Endothelial cell of umbilical vein (primary cell): ENCODE data around the gene FSIP1. TPM values are rescaled to one million over a fixed set of nuclear protein-coding genes. Genes with fewer than 3 reads are reported as not detected.
A peak's percentile ranks its signal among the peaks of the same experiment; 100 is the strongest.

Experiments
- BruUV-seq: library from RNA; stranded (reverse); fragments of 400-500 nt; replicated peaks from 2 replicates; lab custom pipeline; 2021; lab: Mats Ljungman, UMichigan
- CTCF ChIA-PET: fragments of 300-600, 350-600 bp; sonication (Branson Sonifier 250); formaldehyde crosslinking; loops from one replicate; lab custom pipeline; 2021; ENCODE audit warnings: antibody characterized with exemption, inconsistent platforms; lab: Charles Lee
- POLR2A ChIA-PET: fragments of 300-600, 350-600 bp; sonication (Branson Sonifier 250); formaldehyde crosslinking; loops from one replicate; lab custom pipeline; 2021; ENCODE audit warnings: antibody characterized with exemption, inconsistent platforms; lab: Charles Lee
- DNase-seq: peaks from one replicate; pipeline ENCODE4 v3.0.0-alpha.2; 2011; ENCODE audit warnings: low read depth, low spot score
- FAIRE-seq: peaks from 2 replicates; lab custom pipeline; 2011; peaks lifted over from hg19 to GRCh38; lab: Jason Lieb, UNC
- H2AFZ ChIP-seq: 2 replicates; pipeline ENCODE4 v1.6.0; 2012; ENCODE audit warnings: low read depth, low read length, control low read depth, inconsistent platforms
- H3K27ac ChIP-seq: 2 replicates; pipeline ENCODE4 v1.5.1; 2011; ENCODE audit warnings: low read depth, mild to moderate bottlenecking, control low read depth, low read length, moderate library complexity; ENCODE audit not compliant: insufficient read depth
- H3K27me3 ChIP-seq, 2 experiments: 2 replicates each; pipeline versions ENCODE4 v1.6.0 to v1.6.1; 2011; ENCODE audit warnings: low read length in 2 of 2, mixed read lengths in 1 of 2; ENCODE audit not compliant: control insufficient read depth in 2 of 2, insufficient read depth in 2 of 2
- H3K36me3 ChIP-seq, 2 experiments: 2 replicates in 1 of 2; 3 replicates in 1 of 2; pipeline ENCODE4 v1.5.1; 2011; ENCODE audit warnings: low read length in 2 of 2, mild to moderate bottlenecking in 1 of 2, moderate library complexity in 1 of 2; ENCODE audit not compliant: control insufficient read depth in 2 of 2, insufficient read depth in 2 of 2; ENCODE audit errors: extremely low read depth in 1 of 2
- H3K4me1 ChIP-seq: 3 replicates; pipeline ENCODE4 v1.5.1; 2011; ENCODE audit warnings: mild to moderate bottlenecking, low read length; ENCODE audit not compliant: control insufficient read depth, insufficient read depth; ENCODE audit errors: extremely low read depth
- H3K4me2 ChIP-seq: 2 replicates; pipeline ENCODE4 v1.6.1; 2011; ENCODE audit warnings: low read length, control low read depth, mixed read lengths; ENCODE audit not compliant: insufficient read depth
- H3K4me3 ChIP-seq, 3 experiments: fragments of 200-600 bp in 1 of 3; sonication (generic), shearing (Covaris generic) in 1 of 3; replicated peaks in 1 of 3; 2 replicates each; pipeline ENCODE4 v1.5.1; 2011 to 2016; ENCODE audit warnings: control low read depth in 3 of 3, low read length in 3 of 3, mild to moderate bottlenecking in 2 of 3, inconsistent platforms in 1 of 3, low read depth in 1 of 3, moderate library complexity in 1 of 3; ENCODE audit not compliant: insufficient read depth in 1 of 3
- H3K79me2 ChIP-seq: 2 replicates; pipeline ENCODE4 v1.6.0; 2012; ENCODE audit warnings: low read length, inconsistent platforms; ENCODE audit not compliant: control insufficient read depth, insufficient read depth
- H3K9ac ChIP-seq: replicated peaks from 2 replicates; pipeline ENCODE3; 2011; ENCODE audit warnings: low read length, control low read depth; ENCODE audit not compliant: insufficient read depth; ENCODE audit errors: extremely low read depth
- H3K9me1 ChIP-seq: replicated peaks from 3 replicates; pipeline ENCODE4 v1.6.0; 2011; ENCODE audit warnings: mild to moderate bottlenecking, low read length; ENCODE audit not compliant: control insufficient read depth, insufficient read depth; ENCODE audit errors: extremely low read depth
- H3K9me3 ChIP-seq: replicated peaks from 2 replicates; pipeline ENCODE4 v1.5.1; 2012; ENCODE audit warnings: low read length, inconsistent platforms; ENCODE audit not compliant: control insufficient read depth, insufficient read depth
- H4K20me1 ChIP-seq: replicated peaks from 2 replicates; pipeline ENCODE3; 2011; ENCODE audit warnings: mild to moderate bottlenecking, low read length; ENCODE audit not compliant: control insufficient read depth, insufficient read depth; ENCODE audit errors: extremely low read depth
- EZH2 ChIP-seq: IDR thresholded peaks from 2 replicates; pipeline ENCODE4 v1.6.1; 2012; ENCODE audit warnings: borderline replicate concordance, low read depth, mild to moderate bottlenecking, moderate library complexity, low read length, inconsistent platforms; ENCODE audit not compliant: severe bottlenecking
- FOS ChIP-seq: IDR thresholded peaks from 2 replicates; pipeline ENCODE4 v1.6.1; 2011; ENCODE audit warnings: mild to moderate bottlenecking, low read length, moderate library complexity, borderline replicate concordance; ENCODE audit not compliant: insufficient read depth
- GATA2 ChIP-seq: IDR thresholded peaks from 2 replicates; pipeline ENCODE4 v1.7.0; 2011; ENCODE audit warnings: low read depth, mild to moderate bottlenecking, moderate library complexity, mixed read lengths, low read length; ENCODE audit not compliant: insufficient read length, insufficient read depth
- JUN ChIP-seq: IDR thresholded peaks from 2 replicates; pipeline ENCODE4 v1.6.1; 2011; ENCODE audit warnings: borderline replicate concordance, low read depth; ENCODE audit not compliant: insufficient read length, insufficient read depth
- MYC ChIP-seq: IDR thresholded peaks from one replicate; pipeline ENCODE4 v1.6.1; 2011; ENCODE audit warnings: mild to moderate bottlenecking, low read depth, low read length
- POLR2A ChIP-seq: IDR thresholded peaks from 2 replicates; pipeline ENCODE4 v1.6.1; 2012; ENCODE audit warnings: low read depth, mild to moderate bottlenecking, control low read depth, low read length
- POLR2AphosphoS5 ChIP-seq: IDR thresholded peaks from 2 replicates; pipeline ENCODE4 v1.6.1; 2012; ENCODE audit warnings: low read depth, mild to moderate bottlenecking, control low read depth, low read length, moderate library complexity; ENCODE audit not compliant: insufficient read depth
- dilution Hi-C: fragments of 300-500 bp; cut with MboI; formaldehyde crosslinking; loops from one replicate; pipeline ENCODE4 v1.15.0; 2019; ENCODE audit warnings: low sequenced_read_pairs; ENCODE audit not compliant: extremely low pct_ligation_motif_present
- intact Hi-C: fragments of 100-400 bp; cut with micrococcal nuclease; formaldehyde crosslinking; loops from one replicate; pipeline ENCODE4 v1.10.0; 2022
- polyA plus RNA-seq, 4 experiments: library from polyadenylated mRNA; depleted of rRNA in 3 of 4; stranded (reverse) in 3 of 4; unstranded in 1 of 4; fragments of >200 nt; gene quantifications; 2 replicates each; pipeline versions ENCODE4 v1.2.1 to v1.2.3, GENCODE V29; 2011 to 2012; ENCODE audit warnings: missing spikeins in 1 of 4
- total RNA-seq: library from RNA; stranded (reverse); gene quantifications from 2 replicates; pipeline ENCODE4 v1.2.3, GENCODE V29; 2021
- TF ChIP-seq, protein P1 (sequence below): IDR thresholded peaks from 2 replicates; pipeline ENCODE4 v1.6.1; 2011; ENCODE audit not compliant: insufficient read depth, insufficient read length
- TF ChIP-seq, protein P2 (sequence below), 2 donors: IDR thresholded peaks; 1 replicate in 1 of 2; 2 replicates in 1 of 2; pipeline ENCODE4 v1.5.1; 2011; ENCODE audit warnings: low read length in 2 of 2, mild to moderate bottlenecking in 2 of 2, moderate library complexity in 2 of 2, control low read depth in 1 of 2, inconsistent platforms in 1 of 2, low read depth in 1 of 2; ENCODE audit not compliant: insufficient read depth in 1 of 2; ENCODE audit errors: extremely low read depth in 1 of 2

FSIP1 gene
- total and polyA plus RNA-seq, 2 donors (not counting 3 experiments of a cell fraction or from before 2014, with no cell fraction given), result 0.23 to 1.1 TPM

DNA sequence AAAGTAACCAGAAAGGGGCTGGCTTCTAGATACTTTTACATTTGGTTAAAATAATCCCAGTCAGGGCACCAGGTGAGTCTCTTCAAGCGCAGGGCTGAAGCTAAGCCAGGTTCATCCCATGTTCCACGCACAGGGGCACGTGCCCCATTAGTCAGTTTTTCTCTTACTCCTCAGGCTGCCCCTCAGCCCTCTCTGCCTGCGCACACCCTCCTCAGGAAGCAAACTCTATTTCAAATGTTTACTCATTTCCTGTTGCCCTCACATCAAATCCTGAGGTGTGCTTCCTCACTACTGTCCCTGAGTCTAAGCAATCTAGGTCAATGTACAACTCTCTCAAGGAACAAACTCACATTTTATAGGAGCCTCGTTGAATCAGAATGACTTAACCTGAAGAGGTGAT, 153.3 kb downstream of the FSIP1 start:
- dilution Hi-C loops, result no loop called here
- intact Hi-C loops, result loop anchor here (2.0 to 10.0 kb wide), 4 partner anchors 13 to 295 kb away; partner anchors contain the start of gene GPR176

More for the DNA sequence above, 153.3 kb downstream of the FSIP1 start:
- Histone ChIP-seq H3K4me1 (peaks cover 41% of the 10 kb centered on the region), H4K20me1 (no peaks in the 10 kb centered on the region), H3K27ac (peak overlapping the region; percentile 61), H3K9ac (no peak overlapping the region), H3K27me3 (no peaks in the 10 kb centered on the region), H2AFZ (no peak overlapping the region), H3K36me3 (no peaks in the 10 kb centered on the region), H3K9me3 (no peaks in the 10 kb centered on the region), H3K4me3 (no peak overlapping the region), H3K79me2 (no peaks in the 10 kb centered on the region), H3K9me1 (no peaks in the 10 kb centered on the region), H3K4me2 (no peak overlapping the region)
- FAIRE-seq (peak; percentile 96), DNase-seq (peak; percentile 88)
- TF ChIP-seq POLR2AphosphoS5, result peak; percentile 68
- TF ChIP-seq FOS, result peak; percentile 80
- TF ChIP-seq POLR2A, result no peak
- TF ChIP-seq, protein P1, sequence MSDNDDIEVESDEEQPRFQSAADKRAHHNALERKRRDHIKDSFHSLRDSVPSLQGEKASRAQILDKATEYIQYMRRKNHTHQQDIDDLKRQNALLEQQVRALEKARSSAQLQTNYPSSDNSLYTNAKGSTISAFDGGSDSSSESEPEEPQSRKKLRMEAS, result peak; percentile 76
- TF ChIP-seq EZH2, result no peak
- peak; percentile 79 for TF ChIP-seq MYC
- TF ChIP-seq JUN, result peak; percentile 63
- peak; percentile 33 for TF ChIP-seq GATA2
- TF ChIP-seq, protein P2, sequence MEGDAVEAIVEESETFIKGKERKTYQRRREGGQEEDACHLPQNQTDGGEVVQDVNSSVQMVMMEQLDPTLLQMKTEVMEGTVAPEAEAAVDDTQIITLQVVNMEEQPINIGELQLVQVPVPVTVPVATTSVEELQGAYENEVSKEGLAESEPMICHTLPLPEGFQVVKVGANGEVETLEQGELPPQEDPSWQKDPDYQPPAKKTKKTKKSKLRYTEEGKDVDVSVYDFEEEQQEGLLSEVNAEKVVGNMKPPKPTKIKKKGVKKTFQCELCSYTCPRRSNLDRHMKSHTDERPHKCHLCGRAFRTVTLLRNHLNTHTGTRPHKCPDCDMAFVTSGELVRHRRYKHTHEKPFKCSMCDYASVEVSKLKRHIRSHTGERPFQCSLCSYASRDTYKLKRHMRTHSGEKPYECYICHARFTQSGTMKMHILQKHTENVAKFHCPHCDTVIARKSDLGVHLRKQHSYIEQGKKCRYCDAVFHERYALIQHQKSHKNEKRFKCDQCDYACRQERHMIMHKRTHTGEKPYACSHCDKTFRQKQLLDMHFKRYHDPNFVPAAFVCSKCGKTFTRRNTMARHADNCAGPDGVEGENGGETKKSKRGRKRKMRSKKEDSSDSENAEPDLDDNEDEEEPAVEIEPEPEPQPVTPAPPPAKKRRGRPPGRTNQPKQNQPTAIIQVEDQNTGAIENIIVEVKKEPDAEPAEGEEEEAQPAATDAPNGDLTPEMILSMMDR (IDR thresholded peaks at IDR 0.05; ENCODE audit: extremely low read depth in 1 of 2, insufficient read depth in 1 of 2, low read depth in 1 of 2, low read length in 2 of 2), result no peak
- BruUV-seq, result no TSS peak
- ChIA-PET POLR2A (no interaction called here), CTCF (interaction anchor here (1.0 to 5.8 kb wide), 10 partner anchors 8 to 127 kb away, joined by 3 to 63 read pairs (median 4); no protein-coding TSS in a partner anchor)
